Testis (tissue), 3 donors: ENCODE results near the gene WIPF1. TPM values are rescaled to one million over a fixed set of nuclear protein-coding genes. Genes with fewer than 3 reads are reported as not detected.

ENCODE experiments used
- DNase-seq: peaks from one replicate; pipeline ENCODE4 v3.0.0-alpha.2; 2019
- H3K27ac ChIP-seq, 2 donors: fragments of 200-600 bp; sonication (generic); one replicate each; pipeline ENCODE4 v1.5.1; 2019
- H3K27me3 ChIP-seq: fragments of 200-600 bp; sonication (generic); one replicate; pipeline ENCODE4 v1.5.1; 2019
- H3K36me3 ChIP-seq: fragments of 200-600 bp; sonication (generic); one replicate; pipeline ENCODE4 v1.5.1; 2017; ENCODE audit warnings: low read depth; ENCODE audit errors: missing control alignments
- H3K4me1 ChIP-seq: fragments of 200-600 bp; sonication (generic); one replicate; pipeline ENCODE4 v1.5.1; 2019
- H3K4me3 ChIP-seq, 2 donors: fragments of 200-600 bp; sonication (generic); one replicate each; pipeline ENCODE4 v1.5.1; 2017 to 2019
- H3K9me3 ChIP-seq: fragments of 200-600 bp; sonication (generic); one replicate; pipeline ENCODE4 v1.5.1; 2017
- CTCF ChIP-seq, 3 experiments: fragments of 450-650 bp in 2 of 3; fragments of 200-600 bp in 1 of 3; sonication (generic) in 1 of 3; IDR thresholded peaks; one replicate each; pipeline ENCODE4 v1.5.1; 2016 to 2019; ENCODE audit warnings: antibody characterized with exemption in 3 of 3, mild to moderate bottlenecking in 2 of 3, moderate library complexity in 1 of 3
- POLR2A ChIP-seq: fragments of 450-650 bp; IDR thresholded peaks from one replicate; pipeline ENCODE4 v1.6.1; 2017; ENCODE audit warnings: antibody characterized with exemption, mild to moderate bottlenecking, moderate library complexity
- WGBS, 2 donors: methylation state at CpG; one replicate each; pipeline ENCODE4 v1.1.5; 2018; 5-methylcytosine and 5-hydroxymethylcytosine counted together
- intact Hi-C: fragments of 100-400 bp; cut with DNase I; formaldehyde crosslinking; loops from one replicate; pipeline ENCODE4 v1.15.1; 2023; ENCODE audit warnings: low total_unique reads
- polyA plus RNA-seq: library from polyadenylated mRNA; stranded (reverse); fragments of 350-450 nt; fragmentation: Illumina TruSeq; extraction: RNeasy Lipid Tissue Mini Kit (QIAGEN cat#74804); gene quantifications from one replicate; pipeline ENCODE4 v1.2.3, GENCODE V29; 2014; ENCODE audit warnings: low read depth, low replicate concordance; ENCODE audit not compliant: insufficient read depth
- total RNA-seq, 2 donors: library from RNA; depleted of rRNA; stranded (reverse); fragments of >200 nt; gene quantifications; one replicate each; pipeline ENCODE4 v1.2.3, GENCODE V29; 2016

WIPF1 gene
- total and polyA plus RNA-seq, 3 donors from 2014 or later = 8.5 to 16.9 (median 11.1) TPM

GRCh38 chr2:174641168-174641567 is 43.6 kb upstream of the WIPF1 start:
- intact Hi-C loops = no loop called here
- 79 to 83% methylated on average over 1 of the region's 1 CpG for WGBS, 2 donors
- H3K9me3 ChIP-seq = no peaks in the 10 kb centered on the region
- no peak for TF ChIP-seq CTCF (IDR thresholded peaks at IDR 0.05)
- TF ChIP-seq POLR2A = no peak
- no peak overlapping the region for H3K27ac ChIP-seq
- no peaks in the 10 kb centered on the region for H3K36me3 ChIP-seq
- H3K27me3 ChIP-seq = no peaks in the 10 kb centered on the region
- no peak overlapping the region for H3K4me3 ChIP-seq
- no peak for DNase-seq
- no peaks in the 10 kb centered on the region for H3K4me1 ChIP-seq

GRCh38 chr2:174636987-174637386 is 39.4 kb upstream of the WIPF1 start:
- no peak for DNase-seq
- H3K27ac ChIP-seq = no peak overlapping the region
- H3K4me3 ChIP-seq = no peak overlapping the region
- no peaks in the 10 kb centered on the region for H3K36me3 ChIP-seq
- no peaks in the 10 kb centered on the region for H3K9me3 ChIP-seq
- H3K27me3 ChIP-seq = no peaks in the 10 kb centered on the region
- intact Hi-C loops = no loop called here
- 94 to 95% methylated on average over 1 of the region's 1 CpG for WGBS, 2 donors
- TF ChIP-seq CTCF (IDR thresholded peaks at IDR 0.05) = no peak
- no peak for TF ChIP-seq POLR2A
- H3K4me1 ChIP-seq = peaks cover 16% of the 10 kb centered on the region

GRCh38 chr2:174635776-174636404 is 38.3 kb upstream of the WIPF1 start:
- no peak for DNase-seq
- no peak overlapping the region for H3K27ac ChIP-seq
- H3K9me3 ChIP-seq = no peaks in the 10 kb centered on the region
- no peaks in the 10 kb centered on the region for H3K36me3 ChIP-seq
- no peak overlapping the region for H3K4me3 ChIP-seq
- intact Hi-C loops = no loop called here
- TF ChIP-seq POLR2A (no peak), CTCF (IDR thresholded peaks at IDR 0.05) (no peak)
- 94 to 100% methylated on average over 3 of the region's 3 CpGs for WGBS, 2 donors
- H3K4me1 ChIP-seq = peaks cover 16% of the 10 kb centered on the region
- no peaks in the 10 kb centered on the region for H3K27me3 ChIP-seq

- no peaks in the 10 kb centered on the region for H3K9me3 ChIP-seq
- H3K4me3 ChIP-seq = no peak overlapping the region
- H3K27ac ChIP-seq = peak overlapping the region in 1 of 2 donors; percentile 28
- peaks cover 16% of the 10 kb centered on the region for H3K4me1 ChIP-seq
- no peak for DNase-seq
- intact Hi-C loops = no loop called here
- no peaks in the 10 kb centered on the region for H3K27me3 ChIP-seq
- TF ChIP-seq CTCF (IDR thresholded peaks at IDR 0.05) (no peak), POLR2A (no peak)
- WGBS, 2 donors = 90 to 91% methylated on average over 3 of the region's 3 CpGs
- H3K36me3 ChIP-seq = no peaks in the 10 kb centered on the region
These were observed 37.5 kb upstream of the WIPF1 start for GRCh38 chr2:174635015-174635593.
